HL-60 (cell line): ENCODE results near the gene SORT1.

Source experiments
- DNase-seq, 2 experiments: peaks; one replicate each; pipeline ENCODE4 v3.0.0-alpha.2; 2010 to 2020; ENCODE audit warnings: low read depth in 1 of 2, low spot score in 1 of 2
- H3K27ac ChIP-seq: fragments of 250-450 bp; sonication (Bioruptor Pico); replicated peaks from 2 replicates; pipeline ENCODE4 v1.5.1; 2020; ENCODE audit warnings: mild to moderate bottlenecking, moderate library complexity
- H3K27me3 ChIP-seq: fragments of 250-450 bp; sonication (Bioruptor Pico); 2 replicates; pipeline ENCODE4 v1.5.1; 2021; ENCODE audit warnings: mild to moderate bottlenecking, moderate library complexity; ENCODE audit not compliant: insufficient read depth, poor library complexity, severe bottlenecking
- H3K4me3 ChIP-seq: replicated peaks from 2 replicates; pipeline ENCODE4 v1.5.1; 2011; ENCODE audit warnings: mild to moderate bottlenecking, control low read depth, low read length; ENCODE audit not compliant: insufficient read depth
- CTCF ChIP-seq: IDR thresholded peaks from one replicate; pipeline ENCODE4 v1.5.1; 2011; ENCODE audit warnings: low read length, control low read depth, inconsistent platforms; ENCODE audit not compliant: insufficient read depth
- GABPA ChIP-seq: IDR thresholded peaks from 2 replicates; pipeline ENCODE4 v1.6.1; 2012; ENCODE audit warnings: low read depth
- POLR2AphosphoS5 ChIP-seq: IDR thresholded peaks from 2 replicates; pipeline ENCODE4 v1.6.1; 2012; ENCODE audit warnings: low read depth
- REST ChIP-seq: IDR thresholded peaks from 2 replicates; pipeline ENCODE4 v1.6.1; 2012; ENCODE audit warnings: low read depth; ENCODE audit not compliant: insufficient replicate concordance
- SPI1 ChIP-seq: IDR thresholded peaks from 2 replicates; pipeline ENCODE4 v1.6.1; 2012; ENCODE audit warnings: low read depth, mild to moderate bottlenecking, borderline replicate concordance

The SORT1 gene

GRCh38 chr1:109338608-109339007 is 59.1 kb downstream of the SORT1 start:
- TF ChIP-seq REST = no peak
- TF ChIP-seq POLR2AphosphoS5 = no peak
- TF ChIP-seq CTCF = no peak
- no peak for TF ChIP-seq GABPA
- no peak for TF ChIP-seq SPI1
- H3K27ac ChIP-seq = no peak overlapping the region
- H3K27me3 ChIP-seq = no peaks in the 10 kb centered on the region
- no peak for DNase-seq
- H3K4me3 ChIP-seq = no peak overlapping the region

GRCh38 chr1:109338091-109338490 is 59.6 kb downstream of the SORT1 start:
- DNase-seq = no peak
- no peak for TF ChIP-seq POLR2AphosphoS5
- TF ChIP-seq REST = no peak
- TF ChIP-seq CTCF = no peak
- TF ChIP-seq SPI1 = no peak
- no peak for TF ChIP-seq GABPA

GRCh38 chr1:109335091-109335490 is 62.6 kb downstream of the SORT1 start:
- no peak for DNase-seq
- TF ChIP-seq REST (no peak), CTCF (no peak), SPI1 (no peak)
- no peaks in the 10 kb centered on the region for H3K27me3 ChIP-seq
- H3K27ac ChIP-seq = no peak overlapping the region
- H3K4me3 ChIP-seq = no peak overlapping the region

More at GRCh38 chr1:109338091-109338490, 59.6 kb downstream of the SORT1 start:
- no peak overlapping the region for H3K27ac ChIP-seq
- no peaks in the 10 kb centered on the region for H3K27me3 ChIP-seq
- H3K4me3 ChIP-seq = no peak overlapping the region
